GM23338 (cell line): ENCODE results near the gene DIAPH3.

Experiments
- CREB1 ChIP-seq: fragments of 250-450 bp; sonication (Bioruptor Pico); IDR thresholded peaks from 2 replicates; pipeline ENCODE4 v1.5.0; 2020; ENCODE audit warnings: low read depth, mild to moderate bottlenecking, moderate library complexity
- EZH2 ChIP-seq: fragments of 200-600 bp; sonication (generic); IDR thresholded peaks from one replicate; pipeline ENCODE4 v1.8.0; 2017; ENCODE audit warnings: antibody characterized with exemption, mild to moderate bottlenecking, low read depth; ENCODE audit not compliant: unreplicated experiment
- EZH2phosphoT487 ChIP-seq: fragments of 200-600 bp; sonication (generic); IDR thresholded peaks from one replicate; pipeline ENCODE4 v1.8.1; 2018; ENCODE audit warnings: antibody characterized with exemption; ENCODE audit not compliant: unreplicated experiment
- POLR2AphosphoS5 ChIP-seq: IDR thresholded peaks from 2 replicates; pipeline ENCODE4 v1.6.1; 2016; ENCODE audit warnings: antibody characterized with exemption, low read depth
- STAT1 ChIP-seq: IDR thresholded peaks from one replicate; pipeline ENCODE4 v1.6.1; 2016; ENCODE audit warnings: antibody characterized with exemption; ENCODE audit not compliant: unreplicated experiment
- ZNF114 ChIP-seq: fragments of 250-450 bp; sonication (Bioruptor Pico); IDR thresholded peaks from 2 replicates; pipeline ENCODE4 v1.5.0; 2020; ENCODE audit warnings: mild to moderate bottlenecking, moderate library complexity
- ZNF331 ChIP-seq: fragments of 250-450 bp; sonication (Bioruptor Pico); IDR thresholded peaks from 2 replicates; pipeline ENCODE4 v1.5.0; 2020; ENCODE audit warnings: low read depth, mild to moderate bottlenecking, moderate library complexity
- TF ChIP-seq, protein P1 (sequence below), 2 experiments: fragments of 200-600 bp in 1 of 2; sonication (generic) in 1 of 2; conservative IDR thresholded peaks; 2 replicates each; pipeline versions ENCODE4 v1.5.1 to v1.6.1; 2016 to 2017; ENCODE audit warnings: antibody characterized with exemption in 2 of 2, low read depth in 2 of 2, mild to moderate bottlenecking in 2 of 2, moderate library complexity in 1 of 2
- TF ChIP-seq, protein P2 (sequence below): IDR thresholded peaks from one replicate; pipeline ENCODE4 v1.6.1; 2018; ENCODE audit warnings: antibody characterized with exemption; ENCODE audit not compliant: unreplicated experiment

DNA sequence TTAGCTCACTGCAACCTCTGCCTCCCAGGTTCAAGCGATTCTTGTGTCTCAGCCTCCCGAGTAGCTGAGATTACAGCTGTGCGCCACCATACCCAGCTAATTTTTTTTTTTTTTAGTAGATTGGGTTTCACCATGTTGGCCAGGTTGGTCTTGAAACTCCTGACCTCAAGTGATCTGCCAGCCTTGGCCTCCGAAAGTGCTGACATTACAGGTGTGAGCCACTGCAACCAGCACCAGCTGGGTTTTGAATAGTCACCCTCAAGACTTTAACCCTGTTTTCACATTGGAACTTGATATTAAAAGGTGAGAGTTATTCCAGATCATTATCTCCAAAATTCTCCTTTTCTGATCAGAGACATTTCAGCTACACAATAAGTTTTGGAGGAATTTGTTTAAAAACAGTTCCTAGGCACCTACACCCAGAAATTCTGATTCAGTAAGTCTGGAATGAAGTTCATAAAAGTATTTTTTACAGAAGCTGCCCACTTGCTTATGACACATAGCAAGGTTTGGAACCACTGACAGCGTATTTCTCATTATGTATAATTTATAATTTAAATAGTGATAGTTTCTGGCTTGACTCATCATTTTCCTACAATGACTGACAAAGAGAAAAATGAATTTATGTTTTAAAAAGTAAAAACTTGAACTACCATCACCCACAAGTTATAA, 417.3 kb downstream of the DIAPH3 start:
- no peak for TF ChIP-seq EZH2
- TF ChIP-seq, protein P1, sequence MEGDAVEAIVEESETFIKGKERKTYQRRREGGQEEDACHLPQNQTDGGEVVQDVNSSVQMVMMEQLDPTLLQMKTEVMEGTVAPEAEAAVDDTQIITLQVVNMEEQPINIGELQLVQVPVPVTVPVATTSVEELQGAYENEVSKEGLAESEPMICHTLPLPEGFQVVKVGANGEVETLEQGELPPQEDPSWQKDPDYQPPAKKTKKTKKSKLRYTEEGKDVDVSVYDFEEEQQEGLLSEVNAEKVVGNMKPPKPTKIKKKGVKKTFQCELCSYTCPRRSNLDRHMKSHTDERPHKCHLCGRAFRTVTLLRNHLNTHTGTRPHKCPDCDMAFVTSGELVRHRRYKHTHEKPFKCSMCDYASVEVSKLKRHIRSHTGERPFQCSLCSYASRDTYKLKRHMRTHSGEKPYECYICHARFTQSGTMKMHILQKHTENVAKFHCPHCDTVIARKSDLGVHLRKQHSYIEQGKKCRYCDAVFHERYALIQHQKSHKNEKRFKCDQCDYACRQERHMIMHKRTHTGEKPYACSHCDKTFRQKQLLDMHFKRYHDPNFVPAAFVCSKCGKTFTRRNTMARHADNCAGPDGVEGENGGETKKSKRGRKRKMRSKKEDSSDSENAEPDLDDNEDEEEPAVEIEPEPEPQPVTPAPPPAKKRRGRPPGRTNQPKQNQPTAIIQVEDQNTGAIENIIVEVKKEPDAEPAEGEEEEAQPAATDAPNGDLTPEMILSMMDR (conservative IDR thresholded peaks at IDR 0.05; ENCODE audit: low read depth in 2 of 2) = no peak
- no peak for TF ChIP-seq POLR2AphosphoS5
- TF ChIP-seq, protein P2, sequence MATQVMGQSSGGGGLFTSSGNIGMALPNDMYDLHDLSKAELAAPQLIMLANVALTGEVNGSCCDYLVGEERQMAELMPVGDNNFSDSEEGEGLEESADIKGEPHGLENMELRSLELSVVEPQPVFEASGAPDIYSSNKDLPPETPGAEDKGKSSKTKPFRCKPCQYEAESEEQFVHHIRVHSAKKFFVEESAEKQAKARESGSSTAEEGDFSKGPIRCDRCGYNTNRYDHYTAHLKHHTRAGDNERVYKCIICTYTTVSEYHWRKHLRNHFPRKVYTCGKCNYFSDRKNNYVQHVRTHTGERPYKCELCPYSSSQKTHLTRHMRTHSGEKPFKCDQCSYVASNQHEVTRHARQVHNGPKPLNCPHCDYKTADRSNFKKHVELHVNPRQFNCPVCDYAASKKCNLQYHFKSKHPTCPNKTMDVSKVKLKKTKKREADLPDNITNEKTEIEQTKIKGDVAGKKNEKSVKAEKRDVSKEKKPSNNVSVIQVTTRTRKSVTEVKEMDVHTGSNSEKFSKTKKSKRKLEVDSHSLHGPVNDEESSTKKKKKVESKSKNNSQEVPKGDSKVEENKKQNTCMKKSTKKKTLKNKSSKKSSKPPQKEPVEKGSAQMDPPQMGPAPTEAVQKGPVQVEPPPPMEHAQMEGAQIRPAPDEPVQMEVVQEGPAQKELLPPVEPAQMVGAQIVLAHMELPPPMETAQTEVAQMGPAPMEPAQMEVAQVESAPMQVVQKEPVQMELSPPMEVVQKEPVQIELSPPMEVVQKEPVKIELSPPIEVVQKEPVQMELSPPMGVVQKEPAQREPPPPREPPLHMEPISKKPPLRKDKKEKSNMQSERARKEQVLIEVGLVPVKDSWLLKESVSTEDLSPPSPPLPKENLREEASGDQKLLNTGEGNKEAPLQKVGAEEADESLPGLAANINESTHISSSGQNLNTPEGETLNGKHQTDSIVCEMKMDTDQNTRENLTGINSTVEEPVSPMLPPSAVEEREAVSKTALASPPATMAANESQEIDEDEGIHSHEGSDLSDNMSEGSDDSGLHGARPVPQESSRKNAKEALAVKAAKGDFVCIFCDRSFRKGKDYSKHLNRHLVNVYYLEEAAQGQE = no peak
- no peak for TF ChIP-seq ZNF114
- TF ChIP-seq ZNF331 (CRISPR knock-in tag) = no peak
- TF ChIP-seq STAT1 = no peak
- TF ChIP-seq EZH2phosphoT487 = no peak
- no peak for TF ChIP-seq CREB1 (CRISPR knock-in tag)
